Fibroblast of villous mesenchyme (primary cell): ENCODE data around the gene ZNF664. TPM values are rescaled to one million over a fixed set of nuclear protein-coding genes. Genes with fewer than 3 reads are reported as not detected.

ENCODE experiments used
- DNase-seq: peaks from one replicate; pipeline ENCODE4 v3.0.0-alpha.2; 2010; ENCODE audit warnings: low read depth
- H3K4me3 ChIP-seq: 2 replicates; pipeline ENCODE4 v1.5.1; 2011; ENCODE audit warnings: low read depth, mild to moderate bottlenecking, low read length
- CTCF ChIP-seq: IDR thresholded peaks from 2 replicates; pipeline ENCODE4 v1.5.1; 2012; ENCODE audit warnings: low read depth, mild to moderate bottlenecking, low read length; ENCODE audit not compliant: insufficient read depth
- total RNA-seq: library from RNA; depleted of rRNA; stranded (reverse); fragments of >200 nt; gene quantifications from 2 replicates; pipeline ENCODE4 v1.2.3, GENCODE V29; 2012

ZNF664 gene
- total RNA-seq, 1 donor, result 46.2 TPM

DNA sequence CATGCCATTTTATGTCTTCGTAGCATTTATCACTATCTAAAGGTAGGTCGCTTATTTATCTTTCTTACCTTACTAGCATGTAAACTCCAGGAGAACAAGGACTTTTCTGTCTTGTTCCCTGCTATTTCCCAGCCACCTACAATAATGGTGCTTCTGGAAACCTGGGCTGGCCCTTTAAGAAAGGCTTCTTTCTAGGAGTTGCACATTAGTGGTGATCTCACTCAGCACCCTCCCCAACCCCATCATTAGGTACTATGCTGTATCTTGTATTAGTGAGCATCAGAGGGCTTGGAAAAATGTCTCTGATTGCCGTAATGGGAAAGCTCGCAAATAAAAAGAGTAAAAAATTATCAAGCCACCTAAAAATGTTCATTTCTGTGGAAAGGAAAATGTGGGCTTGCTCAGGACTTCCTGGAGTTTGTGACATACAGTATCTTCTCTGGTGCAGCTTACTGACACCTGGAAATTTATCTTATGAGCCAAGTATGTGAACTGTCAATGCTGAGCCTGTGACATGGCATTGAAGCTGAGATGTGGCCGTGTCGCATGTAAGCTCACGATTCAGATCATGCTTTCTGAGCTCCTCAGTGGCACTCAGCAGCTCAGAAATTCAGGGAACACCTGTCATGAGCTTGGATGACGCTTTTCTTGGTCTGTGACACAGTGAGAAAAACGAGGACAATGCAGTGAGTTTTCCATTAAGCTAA lies 12.8 kb upstream of the ZNF664 start:
- DNase-seq, result no peak
- no peak for TF ChIP-seq CTCF
- H3K4me3 ChIP-seq, result no peak overlapping the region

DNA sequence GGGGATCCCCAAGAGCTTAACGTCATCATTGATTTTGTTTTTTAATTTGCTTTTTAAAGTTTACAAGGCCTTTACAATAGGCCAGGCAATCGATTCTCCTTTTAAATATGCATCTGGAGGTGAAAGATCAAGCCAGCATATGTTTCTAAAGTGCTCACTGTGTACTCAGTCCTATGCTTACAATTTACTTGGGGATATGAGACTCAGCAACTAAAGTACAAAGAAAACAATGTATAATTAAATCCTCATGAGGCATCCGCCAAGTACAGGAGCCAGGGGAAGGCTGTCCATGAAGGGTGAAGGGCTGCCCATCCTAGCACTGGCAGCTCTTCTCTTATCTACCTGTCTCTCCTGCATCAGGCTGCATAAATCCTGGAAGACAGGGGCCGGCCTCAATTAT lies 12.2 kb upstream of the ZNF664 start:
- no peak for DNase-seq
- TF ChIP-seq CTCF, result no peak
- no peak overlapping the region for H3K4me3 ChIP-seq

- no peak overlapping the region for H3K4me3 ChIP-seq
- TF ChIP-seq CTCF, result no peak
- no peak for DNase-seq
These were observed 11.2 kb upstream of the ZNF664 start for GRCh38 chr12:123961585-123962345.

DNA sequence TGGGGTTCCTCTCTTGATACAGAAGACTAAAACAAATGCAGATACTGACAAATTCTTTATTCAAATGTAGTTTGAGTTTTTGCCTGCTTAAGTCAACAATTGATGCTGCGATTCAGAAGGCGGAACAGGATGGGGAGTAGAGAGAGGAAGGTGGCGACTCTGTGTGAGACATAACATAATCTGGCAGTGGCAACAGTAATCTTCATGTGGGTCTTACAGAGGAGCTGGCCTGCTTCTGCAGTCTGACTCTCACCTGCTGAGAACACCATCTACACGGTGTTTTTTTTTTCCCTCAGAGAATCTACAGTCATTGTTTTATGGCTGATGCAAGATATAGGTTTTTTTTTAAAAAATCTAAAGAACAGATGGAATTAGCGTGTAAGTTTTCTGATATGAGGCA lies 10.5 kb upstream of the ZNF664 start:
- no peak overlapping the region for H3K4me3 ChIP-seq
- DNase-seq, result no peak
- no peak for TF ChIP-seq CTCF

GRCh38 chr12:123963821-123964220 lies 9.2 kb upstream of the ZNF664 start:
- TF ChIP-seq CTCF, result no peak
- DNase-seq, result no peak
- no peak overlapping the region for H3K4me3 ChIP-seq

GRCh38 chr12:123965382-123965781 lies 7.6 kb upstream of the ZNF664 start:
- H3K4me3 ChIP-seq, result no peak overlapping the region
- DNase-seq, result no peak
- TF ChIP-seq CTCF, result no peak

- H3K4me3 ChIP-seq, result no peak overlapping the region
- no peak for TF ChIP-seq CTCF
- DNase-seq, result no peak
These were observed 6.4 kb upstream of the ZNF664 start for GRCh38 chr12:123966596-123966995.
